H1 (cell line): Measurements from ENCODE around the gene RBM4B. TPM values are rescaled to one million over a fixed set of nuclear protein-coding genes. Genes with fewer than 3 reads are reported as not detected.

Source experiments
- CTCF ChIA-PET: fragments of 300-600 bp; sonication (Branson Sonifier 250); formaldehyde crosslinking; loops from one replicate; lab custom pipeline; 2021; ENCODE audit not compliant: partially characterized antibody; lab: Charles Lee
- POLR2A ChIA-PET: fragments of 300-600 bp; sonication (Branson Sonifier 250); formaldehyde crosslinking; loops from one replicate; lab custom pipeline; 2021; ENCODE audit warnings: inconsistent platforms; ENCODE audit not compliant: partially characterized antibody; lab: Charles Lee
- DNase-seq, 2 experiments: peaks; one replicate each; pipeline versions ENCODE4 v3.0.0 to v3.0.0-alpha.2; 2010 to 2022; ENCODE audit warnings: low spot score in 2 of 2, low read depth in 1 of 2, mixed read lengths in 1 of 2
- FAIRE-seq: peaks from 2 replicates; lab custom pipeline; 2011; peaks lifted over from hg19 to GRCh38; lab: Jason Lieb, UNC
- H2AFZ ChIP-seq: 2 replicates; pipeline ENCODE4 v1.8.1; 2012; ENCODE audit warnings: low read length, inconsistent platforms
- H2AK5ac ChIP-seq: 2 replicates; pipeline ENCODE4 v1.6.1; 2013; ENCODE audit warnings: low read depth, low read length
- H2BK120ac ChIP-seq: replicated peaks from 2 replicates; pipeline ENCODE3; 2013; ENCODE audit warnings: low read depth, low read length, inconsistent platforms
- H2BK12ac ChIP-seq: 2 replicates; pipeline ENCODE4 v1.6.1; 2013; ENCODE audit warnings: low read depth, low read length
- H2BK15ac ChIP-seq: 2 replicates; pipeline ENCODE4 v1.6.1; 2013; ENCODE audit warnings: low read length
- H2BK20ac ChIP-seq: 2 replicates; pipeline ENCODE4 v1.6.1; 2013; ENCODE audit warnings: low read length
- H2BK5ac ChIP-seq: 2 replicates; pipeline ENCODE4 v1.6.1; 2013; ENCODE audit warnings: low read depth, low read length
- H3K14ac ChIP-seq: 2 replicates; pipeline ENCODE4 v1.6.1; 2013; ENCODE audit warnings: inconsistent platforms; ENCODE audit not compliant: insufficient read length
- H3K18ac ChIP-seq: 2 replicates; pipeline ENCODE4 v1.6.1; 2013; ENCODE audit warnings: low read length; ENCODE audit errors: extremely low read depth
- H3K23ac ChIP-seq: 2 replicates; pipeline ENCODE4 v1.6.1; 2013; ENCODE audit warnings: inconsistent platforms; ENCODE audit not compliant: insufficient read length
- H3K23me2 ChIP-seq: 2 replicates; pipeline ENCODE4 v1.6.1; 2013; ENCODE audit warnings: low read depth, low read length
- H3K27ac ChIP-seq: 2 replicates; pipeline ENCODE4 v1.6.1; 2011; ENCODE audit warnings: low read depth, low read length, inconsistent platforms
- H3K27me3 ChIP-seq, 4 experiments: replicated peaks in 1 of 4; 1 replicate in 1 of 4; 2 replicates in 3 of 4; pipeline versions ENCODE4 v1.6.1 to v1.8.1; 2011 to 2013; ENCODE audit warnings: low read length in 3 of 4, mild to moderate bottlenecking in 3 of 4, inconsistent platforms in 2 of 4, mixed read lengths in 2 of 4, moderate library complexity in 1 of 4; ENCODE audit not compliant: control insufficient read depth in 3 of 4, insufficient read depth in 3 of 4; ENCODE audit errors: extremely low read depth in 1 of 4
- H3K36me3 ChIP-seq, 4 experiments: 2 replicates each; pipeline versions ENCODE4 v1.6.1 to v1.8.1; 2011 to 2013; ENCODE audit warnings: mild to moderate bottlenecking in 4 of 4, low read length in 3 of 4, moderate library complexity in 2 of 4, control low read depth in 1 of 4, inconsistent platforms in 1 of 4; ENCODE audit not compliant: insufficient read depth in 4 of 4, control insufficient read depth in 2 of 4
- H3K4ac ChIP-seq: replicated peaks from 2 replicates; pipeline ENCODE3; 2013; ENCODE audit warnings: low read length, low read depth, mixed read lengths, inconsistent platforms; ENCODE audit not compliant: insufficient read length
- H3K4me1 ChIP-seq, 4 experiments: replicated peaks in 1 of 4; 1 replicate in 1 of 4; 2 replicates in 3 of 4; pipeline versions ENCODE4 v1.6.1 to v1.8.1; 2011 to 2013; ENCODE audit warnings: low read length in 3 of 4, inconsistent platforms in 2 of 4, mixed read lengths in 1 of 4; ENCODE audit not compliant: insufficient read depth in 4 of 4, control insufficient read depth in 3 of 4
- H3K4me2 ChIP-seq, 2 experiments: 2 replicates each; pipeline versions ENCODE4 v1.6.1 to v1.8.1; 2011 to 2013; ENCODE audit warnings: low read depth in 2 of 2, low read length in 2 of 2, control low read depth in 1 of 2, inconsistent platforms in 1 of 2, mild to moderate bottlenecking in 1 of 2; ENCODE audit not compliant: insufficient read depth in 1 of 2
- H3K4me3 ChIP-seq, 4 experiments: fragments of 200-600, 300-600 bp in 1 of 4; sonication (generic), shearing (Covaris generic), sonication (Bioruptor Twin) in 1 of 4; 2 replicates each; pipeline versions ENCODE4 v1.5.1 to v1.8.1; 2011 to 2016; ENCODE audit warnings: low read length in 4 of 4, low read depth in 3 of 4, control low read depth in 2 of 4, inconsistent platforms in 2 of 4, mild to moderate bottlenecking in 2 of 4, mixed read lengths in 1 of 4, moderate library complexity in 1 of 4; ENCODE audit not compliant: insufficient read depth in 2 of 4; ENCODE audit errors: extremely low read depth in 1 of 4
- H3K56ac ChIP-seq: replicated peaks from 2 replicates; pipeline ENCODE3; 2013; ENCODE audit warnings: low read depth, mild to moderate bottlenecking, mixed read lengths, low read length, inconsistent platforms; ENCODE audit not compliant: insufficient read length
- H3K79me1 ChIP-seq: 2 replicates; pipeline ENCODE4 v1.6.1; 2013; ENCODE audit warnings: low read depth, low read length, control low read depth
- H3K79me2 ChIP-seq, 2 experiments: 2 replicates each; pipeline versions ENCODE4 v1.6.1 to v1.8.1; 2012 to 2013; ENCODE audit warnings: low read length in 2 of 2, mild to moderate bottlenecking in 2 of 2, inconsistent platforms in 1 of 2; ENCODE audit not compliant: insufficient read depth in 2 of 2, control insufficient read depth in 1 of 2
- H3K9ac ChIP-seq, 4 experiments: replicated peaks in 1 of 4; 1 replicate in 1 of 4; 2 replicates in 3 of 4; pipeline versions ENCODE4 v1.6.1 to v1.8.1; 2011 to 2013; ENCODE audit warnings: low read depth in 3 of 4, low read length in 3 of 4, control low read depth in 2 of 4, mild to moderate bottlenecking in 2 of 4, moderate library complexity in 2 of 4, inconsistent platforms in 1 of 4; ENCODE audit errors: extremely low read depth in 1 of 4
- H3K9me3 ChIP-seq, 2 experiments: 2 replicates each; pipeline versions ENCODE4 v1.6.1 to v1.8.1; 2012 to 2013; ENCODE audit warnings: mild to moderate bottlenecking in 2 of 2, moderate library complexity in 2 of 2, control low read depth in 1 of 2, inconsistent platforms in 1 of 2, low read depth in 1 of 2, low read length in 1 of 2, mixed read lengths in 1 of 2; ENCODE audit not compliant: insufficient read depth in 2 of 2
- H4K20me1 ChIP-seq, 2 experiments: replicated peaks in 1 of 2; 2 replicates each; pipeline versions ENCODE3 to v1.8.1; 2011 to 2013; ENCODE audit warnings: inconsistent platforms in 2 of 2, low read length in 2 of 2, mild to moderate bottlenecking in 1 of 2; ENCODE audit not compliant: insufficient read depth in 2 of 2, control insufficient read depth in 1 of 2
- H4K5ac ChIP-seq: 2 replicates; pipeline ENCODE4 v1.6.1; 2013; ENCODE audit warnings: low read length, low read depth, mixed read lengths, inconsistent platforms; ENCODE audit not compliant: insufficient read length
- H4K8ac ChIP-seq: 2 replicates; pipeline ENCODE4 v1.8.0; 2013; ENCODE audit warnings: mild to moderate bottlenecking, moderate library complexity, low read length, inconsistent platforms; ENCODE audit not compliant: insufficient read depth; ENCODE audit errors: extremely low read depth
- H4K91ac ChIP-seq: replicated peaks from 2 replicates; pipeline ENCODE3; 2013; ENCODE audit warnings: low read length, mixed read lengths, inconsistent platforms; ENCODE audit not compliant: insufficient read length
- TAF7 ChIP-seq: optimal IDR thresholded peaks from 2 replicates; pipeline ENCODE3; 2011; ENCODE audit warnings: low read depth, mild to moderate bottlenecking, inconsistent platforms, low read length, moderate library complexity, borderline replicate concordance
- WGBS, 2 experiments: shearing (Covaris generic) in 1 of 2; methylation state at CpG; one replicate each; pipeline versions ENCODE4 v1.1.6 to v1.1.7; 2013 to 2015; ENCODE audit warnings: low lambda C conversion rate in 2 of 2, mixed read lengths in 2 of 2, inconsistent platforms in 1 of 2, low coverage in 1 of 2, missing lambda C conversion rate in 1 of 2; ENCODE audit not compliant: insufficient replicate concordance in 2 of 2, insufficient coverage in 1 of 2, insufficient read length in 1 of 2; ENCODE audit errors: extremely low coverage in 1 of 2, missing lambda C conversion rate in 1 of 2; 5-methylcytosine and 5-hydroxymethylcytosine counted together
- polyA plus RNA-seq, 7 experiments: library from polyadenylated mRNA; depleted of rRNA in 3 of 7; stranded (reverse) in 5 of 7; unstranded in 2 of 7; fragments of >200 nt in 5 of 7; fragments of 200-250 nt in 2 of 7; gene quantifications; 1 replicate in 5 of 7; 2 replicates in 1 of 7; 4 replicates in 1 of 7; pipeline versions ENCODE4 v1.2.1 to v1.2.3, GENCODE V29; 2011 to 2013; ENCODE audit warnings: missing spikeins in 2 of 7, mixed read lengths in 2 of 7
- total RNA-seq: library from RNA; stranded (reverse); fragmentation: NEBNext Ultra II Directional; extraction: Animal tissue kit (Norgen Biotek cat#: 25700); gene quantifications from 2 replicates; pipeline ENCODE4 v1.2.1, GENCODE V29; 2021

RBM4B gene
- total and polyA plus RNA-seq, 2 of the 8 experiments (the other 6 are each of a cell fraction or from before 2014, with no cell fraction given): 27.5 to 30.5 TPM

GRCh38 chr11:66701432-66702240 lies 23.9 kb upstream of the RBM4B start:
- Histone ChIP-seq H2AFZ (no peak overlapping the region), H3K4me3 (no peak overlapping the region), H3K79me1 (no peaks in the 10 kb centered on the region), H3K23me2 (no peaks in the 10 kb centered on the region), H3K4me2 (no peak overlapping the region), H4K20me1 (peaks cover 0 to 2% of the 10 kb centered on the region in 2 experiments), H4K8ac (no peak overlapping the region), H3K36me3 (peaks cover 21 to 64% (median 49%) of the 10 kb centered on the region in 4 experiments)
- POLR2A ChIA-PET: no interaction called here
- DNase-seq: no peak
- TF ChIP-seq TAF7: no peak
- TF ChIP-seq, all 59 proteins: peak for 0
- H3K18ac ChIP-seq: no peak overlapping the region
- H3K56ac ChIP-seq: no peak overlapping the region
- no peak overlapping the region for H3K4ac ChIP-seq
- no peak overlapping the region for H3K27ac ChIP-seq
- no peak for FAIRE-seq
- CTCF ChIA-PET: interaction anchor here (0.6 to 1.2 kb wide), 3 partner anchors 60 to 151 kb away, joined by 3 read pairs; no protein-coding TSS in a partner anchor
- 89% methylated on average over 10 of the region's 10 CpGs; no CpG with 5 or more reads in 1 of the 2 experiments for WGBS, 2 experiments
- H2BK5ac ChIP-seq: no peak overlapping the region
- no peaks in the 10 kb centered on the region for H3K4me1 ChIP-seq
- no peak overlapping the region for H4K5ac ChIP-seq
- no peak overlapping the region for H3K9ac ChIP-seq
- H3K9me3 ChIP-seq: no peaks in the 10 kb centered on the region
- H2BK20ac ChIP-seq: no peak overlapping the region
- H4K91ac ChIP-seq: no peak overlapping the region
- H3K14ac ChIP-seq: no peak overlapping the region
- no peaks in the 10 kb centered on the region for H3K27me3 ChIP-seq
- H2BK120ac ChIP-seq: no peak overlapping the region
- H2BK15ac ChIP-seq: no peak overlapping the region
- no peaks in the 10 kb centered on the region for H3K79me2 ChIP-seq
- no peak overlapping the region for H2BK12ac ChIP-seq
- H2AK5ac ChIP-seq: no peak overlapping the region
- H3K23ac ChIP-seq: no peak overlapping the region
